Right cardiac atrium (tissue), 5 donors: ENCODE data around the gene SIN3A. TPM values are rescaled to one million over a fixed set of nuclear protein-coding genes. Genes with fewer than 3 reads are reported as not detected.
"Not testable (repeated sequence)": the region's sequence is repeated elsewhere in the genome, so short reads cannot be mapped to it uniquely, and the experiment has no call there.

ENCODE experiments used
- ATAC-seq, 2 donors: fragments of 200-7000 bp; cut with Tn5 transposase; one replicate each; pipeline versions ENCODE4 v1.8.0 to v1.9.1; 2020; ENCODE audit warnings: moderate library complexity in 2 of 2, mild to moderate bottlenecking in 1 of 2
- DNase-seq, 3 donors: peaks; one replicate each; pipeline ENCODE4 v3.0.0-alpha.2; 2020
- H3K27ac ChIP-seq: one replicate; pipeline ENCODE4 v1.5.1; 2013; ENCODE audit warnings: mild to moderate bottlenecking, low read length, control low read depth, moderate library complexity
- H3K27me3 ChIP-seq: one replicate; pipeline ENCODE4 v1.6.1; 2013; ENCODE audit not compliant: control insufficient read depth, insufficient read depth
- H3K4me1 ChIP-seq: one replicate; pipeline ENCODE4 v1.6.1; 2013; ENCODE audit warnings: low read length; ENCODE audit not compliant: control insufficient read depth, insufficient read depth
- H3K4me3 ChIP-seq: one replicate; pipeline ENCODE4 v1.5.1; 2013; ENCODE audit warnings: low read length, control low read depth
- H3K9me3 ChIP-seq: one replicate; pipeline ENCODE4 v1.6.1; 2013; ENCODE audit warnings: low read length; ENCODE audit not compliant: control insufficient read depth
- WGBS: extraction: QIAGEN DNeasy Blood & Tissue Kit; methylation state at CpG from one replicate; pipeline ENCODE4 v1.1.7; 2013; 5-methylcytosine and 5-hydroxymethylcytosine counted together
- intact Hi-C, 4 donors: fragments of 100-400 bp; cut with DNase I; formaldehyde crosslinking; loops; one replicate each; pipeline versions ENCODE4 v1.11.0 to v1.14.0; 2022 to 2023
- polyA plus RNA-seq: library from polyadenylated mRNA; stranded (reverse); fragments of 200-250 nt; gene quantifications from one replicate; pipeline ENCODE4 v1.2.3, GENCODE V29; 2013
- total RNA-seq, 4 donors: library from RNA; stranded (reverse); fragmentation: NEBNext Ultra II Directional; extraction: Animal tissue kit (Norgen Biotek cat#: 25700); gene quantifications; one replicate each; pipeline ENCODE4 v1.2.1, GENCODE V29; 2021
- donor health status: healthy with polysubstance abuse.
- donor health status: DM: no; HTN: yes; CAD: no.
- donor health status: DM: no; HTN: no; CAD: no.
- donor health status: DM: no; HTN: yes; CAD: no; lungs with severe emphysema.
- donor health status: DM: yes; HTN: yes; CAD: no.

The SIN3A gene
- total and polyA plus RNA-seq, 5 donors: 8.5 to 40.0 (median 33.5) TPM

GRCh38 chr15:75449585-75450306 is 1.7 kb downstream of the SIN3A start:
- intact Hi-C loops: no loop called here
- ATAC-seq: no peak
- no peak for DNase-seq
- Histone ChIP-seq H3K4me1 (no peaks in the 10 kb centered on the region), H3K27me3 (no peaks in the 10 kb centered on the region), H3K9me3 (no peaks in the 10 kb centered on the region), H3K4me3 (peak overlapping the region; percentile 97), H3K27ac (peak overlapping the region; percentile 96)
- WGBS: 60% methylated on average over 14 of the region's 14 CpGs

DNA sequence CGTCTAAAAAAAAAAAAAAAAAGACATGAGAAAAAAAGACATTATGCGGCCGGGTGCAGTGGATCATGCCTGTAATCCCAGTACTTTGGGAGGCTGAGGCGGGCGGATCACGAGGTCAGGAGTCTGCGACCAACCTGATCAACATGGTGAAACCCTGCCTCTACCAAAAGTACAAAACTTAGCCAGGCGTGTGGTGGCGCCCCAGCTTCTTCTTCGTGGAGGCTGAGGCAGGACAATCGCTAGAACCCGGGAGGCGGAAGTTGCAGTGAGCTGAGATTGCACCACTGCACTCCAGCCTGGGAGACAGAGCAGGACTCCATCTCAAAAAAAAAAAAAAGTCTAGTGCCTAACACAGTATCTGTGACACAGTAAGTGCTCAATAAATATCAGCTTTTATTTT is 3.3 kb downstream of the SIN3A start:
- H3K27me3 ChIP-seq, H3K4me3 ChIP-seq, intact Hi-C loops, H3K4me1 ChIP-seq, H3K9me3 ChIP-seq, H3K27ac ChIP-seq, ATAC-seq: not testable (repeated sequence)
- WGBS: 83% methylated on average over 13 of the region's 13 CpGs
- peak; percentile 25 to 65 (median 56) for DNase-seq

GRCh38 chr15:75446151-75446550 is 5.3 kb downstream of the SIN3A start:
- Histone ChIP-seq H3K9me3 (no peaks in the 10 kb centered on the region), H3K4me1 (peaks cover 1% of the 10 kb centered on the region), H3K4me3 (no peak overlapping the region), H3K27ac (no peak overlapping the region), H3K27me3 (no peaks in the 10 kb centered on the region)
- 78% methylated on average over 3 of the region's 3 CpGs for WGBS
- ATAC-seq (no peak), DNase-seq (no peak)
- intact Hi-C loops: no loop called here

- DNase-seq, H3K4me1 ChIP-seq, intact Hi-C loops, ATAC-seq, H3K27ac ChIP-seq, H3K4me3 ChIP-seq, H3K9me3 ChIP-seq, H3K27me3 ChIP-seq: not testable (repeated sequence)
- WGBS: 92% methylated on average over 10 of the region's 10 CpGs
Measured at GRCh38 chr15:75445324-75445723, 6.2 kb downstream of the SIN3A start.

- ATAC-seq, intact Hi-C loops, H3K4me3 ChIP-seq, H3K9me3 ChIP-seq, H3K27ac ChIP-seq, H3K4me1 ChIP-seq, H3K27me3 ChIP-seq, DNase-seq: not testable (repeated sequence)
- 85% methylated on average over 8 of the region's 8 CpGs for WGBS
Measured at GRCh38 chr15:75443972-75444453, 7.5 kb downstream of the SIN3A start.

GRCh38 chr15:75437721-75438120 is 13.8 kb downstream of the SIN3A start:
- Histone ChIP-seq H3K27ac (no peak overlapping the region), H3K4me3 (no peak overlapping the region), H3K4me1 (no peaks in the 10 kb centered on the region), H3K9me3 (no peaks in the 10 kb centered on the region), H3K27me3 (no peaks in the 10 kb centered on the region)
- no peak for ATAC-seq
- DNase-seq: no peak
- 98% methylated on average over 4 of the region's 4 CpGs for WGBS
- intact Hi-C loops: no loop called here

GRCh38 chr15:75436881-75437280 is 14.6 kb downstream of the SIN3A start:
- intact Hi-C loops: no loop called here
- no peaks in the 10 kb centered on the region for H3K9me3 ChIP-seq
- peak in 1 of 2 donors; percentile 38 for ATAC-seq
- no peaks in the 10 kb centered on the region for H3K4me1 ChIP-seq
- no peak for DNase-seq
- no peak overlapping the region for H3K27ac ChIP-seq
- H3K4me3 ChIP-seq: no peak overlapping the region
- 64% methylated on average over 5 of the region's 5 CpGs for WGBS
- no peaks in the 10 kb centered on the region for H3K27me3 ChIP-seq

GRCh38 chr15:75431682-75432081 is 19.8 kb downstream of the SIN3A start:
- H3K27me3 ChIP-seq: no peaks in the 10 kb centered on the region
- H3K4me3 ChIP-seq: no peak overlapping the region
- WGBS: 26% methylated on average over 1 of the region's 1 CpG
- H3K9me3 ChIP-seq: no peaks in the 10 kb centered on the region
- DNase-seq (no peak), ATAC-seq (no peak)
- no peak overlapping the region for H3K27ac ChIP-seq
- intact Hi-C loops: no loop called here
- no peaks in the 10 kb centered on the region for H3K4me1 ChIP-seq

- DNase-seq (no peak), ATAC-seq (no peak)
- Histone ChIP-seq H3K4me1 (no peaks in the 10 kb centered on the region), H3K27me3 (no peaks in the 10 kb centered on the region), H3K27ac (no peak overlapping the region), H3K9me3 (no peaks in the 10 kb centered on the region), H3K4me3 (no peak overlapping the region)
- 48% methylated on average over 2 of the region's 2 CpGs for WGBS
- intact Hi-C loops: no loop called here
Measured at GRCh38 chr15:75431270-75431669, 20.2 kb downstream of the SIN3A start.

GRCh38 chr15:75430259-75430658 is 21.2 kb downstream of the SIN3A start:
- no peaks in the 10 kb centered on the region for H3K9me3 ChIP-seq
- no peaks in the 10 kb centered on the region for H3K4me1 ChIP-seq
- H3K4me3 ChIP-seq: no peak overlapping the region
- DNase-seq (no peak), ATAC-seq (no peak)
- 93% methylated on average over 7 of the region's 7 CpGs for WGBS
- H3K27me3 ChIP-seq: no peaks in the 10 kb centered on the region
- no peak overlapping the region for H3K27ac ChIP-seq
- intact Hi-C loops: no loop called here

DNA sequence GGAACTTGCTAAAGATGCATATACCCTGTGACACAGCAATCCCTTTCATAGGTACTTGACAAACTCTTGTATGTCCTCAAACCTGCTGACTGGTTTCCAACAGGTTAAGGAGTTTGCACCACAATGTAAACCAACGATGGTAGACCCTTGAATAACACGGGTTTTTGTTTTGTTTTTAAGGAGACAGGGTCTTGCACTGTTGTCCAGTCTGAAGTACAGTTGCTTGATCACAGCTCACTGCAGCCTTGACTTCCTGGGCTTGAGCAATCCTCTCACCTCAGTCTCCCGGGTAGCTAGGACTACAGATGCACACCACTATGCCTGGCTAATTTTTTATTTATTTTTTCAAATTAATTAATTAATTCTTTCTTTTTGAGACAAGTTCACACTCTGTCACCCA is 23.3 kb downstream of the SIN3A start:
- ATAC-seq (no peak), DNase-seq (no peak)
- WGBS: 92% methylated on average over 3 of the region's 3 CpGs
- H3K27ac ChIP-seq: no peak overlapping the region
- no peaks in the 10 kb centered on the region for H3K9me3 ChIP-seq
- intact Hi-C loops: no loop called here
- no peaks in the 10 kb centered on the region for H3K27me3 ChIP-seq
- H3K4me1 ChIP-seq: no peaks in the 10 kb centered on the region
- no peak overlapping the region for H3K4me3 ChIP-seq
